T-helper 9 cell (primary cell): ENCODE measurements around the gene FAM217A.

Experiments
- DNase-seq: peaks from one replicate; pipeline ENCODE4 v3.0.0-alpha.2; 2020

FAM217A gene

DNA sequence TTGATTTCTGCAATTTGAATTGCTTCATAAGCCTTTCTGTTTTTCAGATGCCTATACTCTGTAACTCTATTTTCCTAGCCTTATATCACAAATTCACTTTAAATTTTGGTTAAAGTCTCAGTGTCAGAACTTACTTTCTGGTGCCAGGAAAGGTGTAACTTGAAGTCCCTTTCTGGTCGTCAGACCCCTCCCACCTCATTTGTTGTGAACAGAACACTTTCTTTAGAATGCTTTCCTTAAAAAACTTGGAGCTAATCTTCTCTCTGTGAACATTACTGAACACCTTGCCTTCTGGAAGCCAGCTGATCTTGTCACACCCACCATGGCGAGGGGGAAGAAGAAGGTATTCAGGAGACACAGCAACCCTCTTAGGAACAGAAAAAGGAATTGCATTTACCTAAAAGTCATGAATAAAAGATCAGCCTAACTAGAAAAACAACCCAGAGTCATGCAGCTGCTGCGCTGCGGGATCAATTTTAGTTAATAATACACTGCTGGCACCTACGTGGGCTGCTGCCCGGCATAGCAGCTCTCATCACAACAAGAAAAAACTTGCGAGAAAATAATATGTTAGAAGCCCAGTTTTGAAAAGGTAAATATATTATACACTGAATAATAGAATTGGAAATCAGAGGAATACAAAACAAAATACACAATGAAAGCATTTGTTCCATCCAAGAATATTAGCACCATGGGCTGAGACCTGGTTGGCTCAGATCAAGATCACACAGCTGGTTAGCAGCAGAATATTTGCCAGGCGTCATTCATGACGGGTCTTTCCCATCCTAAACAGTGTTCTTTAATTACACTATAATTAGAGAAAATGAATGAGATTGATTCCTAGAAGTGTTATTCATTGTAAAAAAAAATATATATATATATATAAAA is 5.8 kb upstream of the FAM217A start:
- no peak for DNase-seq

- no peak for DNase-seq
These were observed 4.3 kb downstream of the FAM217A start for GRCh38 chr6:4074478-4075235.

- DNase-seq: no peak
These were observed 7.6 kb downstream of the FAM217A start for GRCh38 chr6:4071330-4071729.

DNA sequence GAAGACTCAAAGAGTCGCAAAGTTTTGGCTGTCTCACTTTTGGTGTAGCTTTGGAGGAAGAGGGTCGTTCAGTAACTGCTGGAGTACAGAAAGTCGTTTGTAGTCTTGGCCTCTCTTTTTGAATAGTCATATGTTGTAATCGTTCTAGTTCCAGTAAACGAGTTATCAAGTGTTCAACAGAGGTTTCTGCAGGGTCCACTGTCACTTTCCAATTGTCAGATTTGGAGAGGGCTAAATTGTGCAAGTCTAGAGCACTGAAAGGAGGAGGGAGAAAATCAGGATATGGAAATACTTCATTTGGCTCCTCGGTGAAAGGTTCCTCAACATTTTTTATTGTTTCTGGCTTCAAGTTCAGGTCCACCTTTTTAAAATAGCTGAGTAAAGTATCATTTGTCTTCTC is 9.7 kb downstream of the FAM217A start:
- DNase-seq: no peak

GRCh38 chr6:4067673-4068072 is 11.3 kb downstream of the FAM217A start:
- no peak for DNase-seq

- DNase-seq: no peak
These were observed 12.7 kb downstream of the FAM217A start for GRCh38 chr6:4066029-4066755.

GRCh38 chr6:4059115-4059777 is 19.7 kb downstream of the FAM217A start:
- DNase-seq: no peak

DNA sequence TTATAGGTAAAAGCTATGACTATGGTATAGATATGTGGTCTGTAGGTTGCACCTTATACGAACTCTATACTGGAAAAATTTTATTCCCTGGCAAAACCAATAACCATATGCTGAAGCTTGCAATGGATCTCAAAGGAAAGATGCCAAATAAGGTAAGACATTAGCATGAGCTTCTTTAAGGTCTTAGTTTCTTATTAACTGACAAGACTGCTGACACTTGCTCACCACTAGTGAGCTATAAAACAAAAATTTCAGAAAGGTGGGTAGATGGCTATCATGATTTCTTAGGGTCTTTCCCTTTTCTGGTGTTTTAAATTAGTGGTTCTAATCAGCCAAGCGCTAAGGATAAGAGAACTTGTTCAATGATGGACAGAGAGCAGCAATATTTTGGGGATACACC is 21.9 kb downstream of the FAM217A start:
- DNase-seq: no peak

- DNase-seq: no peak
These were observed 23.4 kb downstream of the FAM217A start for GRCh38 chr6:4055420-4056041.

GRCh38 chr6:4049246-4049645 is 29.7 kb downstream of the FAM217A start:
- DNase-seq: no peak

DNA sequence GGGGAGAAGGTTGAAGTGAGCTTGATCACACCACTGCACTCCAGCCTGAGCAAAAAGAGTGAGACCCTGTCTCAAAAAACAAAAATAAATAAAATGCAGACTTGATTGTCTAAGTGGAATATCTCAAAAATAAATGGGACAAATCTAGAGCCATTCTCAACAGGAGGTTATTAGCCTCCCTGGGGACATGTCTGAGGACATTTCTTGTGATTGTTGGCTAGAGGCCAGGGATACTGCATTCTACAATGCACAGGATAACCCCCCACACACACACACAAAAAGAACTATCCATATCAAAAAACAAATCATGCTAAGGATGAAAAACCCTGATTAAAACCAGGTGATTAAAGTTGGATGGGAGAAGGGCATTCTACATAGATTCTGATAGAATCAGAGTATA is 37.5 kb downstream of the FAM217A start:
- no peak for DNase-seq

DNA sequence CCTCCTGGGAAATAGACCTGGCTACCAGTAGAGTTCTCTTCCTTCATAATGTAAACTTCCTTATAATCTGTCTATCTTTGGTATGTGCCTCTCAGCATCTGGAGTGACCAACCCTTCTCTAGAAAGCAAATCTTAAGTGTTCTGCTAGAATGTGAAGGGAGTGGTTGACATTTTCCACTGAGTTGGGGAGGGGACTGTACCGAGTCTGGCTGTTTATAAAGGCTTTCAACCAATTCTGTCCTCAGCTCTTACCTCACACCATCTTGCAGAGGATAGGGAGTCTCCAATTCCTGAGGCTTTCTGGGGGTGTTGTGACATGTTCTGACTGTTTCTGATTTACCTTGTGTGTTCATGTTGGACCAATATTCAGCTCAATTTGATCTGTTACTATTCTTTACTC is 39.6 kb downstream of the FAM217A start:
- no peak for DNase-seq

GRCh38 chr6:4036581-4036980 is 42.4 kb downstream of the FAM217A start:
- DNase-seq: no peak

- no peak for DNase-seq
These were observed 46.5 kb downstream of the FAM217A start for GRCh38 chr6:4032475-4032874.

DNA sequence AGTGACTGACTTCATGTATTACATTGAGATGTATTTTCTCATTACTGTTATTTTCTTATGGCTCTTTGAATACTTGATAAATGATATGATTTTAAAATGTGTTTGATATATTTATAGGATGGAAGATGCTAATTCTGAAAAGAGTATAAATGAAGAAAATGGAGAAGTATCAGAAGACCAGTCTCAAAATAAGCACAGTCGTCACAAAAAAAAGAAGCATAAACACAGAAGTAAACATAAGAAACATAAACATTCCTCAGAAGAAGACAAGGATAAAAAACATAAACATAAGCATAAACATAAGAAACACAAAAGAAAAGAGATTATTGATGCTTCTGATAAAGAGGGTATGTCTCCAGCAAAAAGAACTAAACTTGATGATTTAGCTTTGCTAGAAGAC is 47.5 kb downstream of the FAM217A start:
- DNase-seq: no peak

DNA sequence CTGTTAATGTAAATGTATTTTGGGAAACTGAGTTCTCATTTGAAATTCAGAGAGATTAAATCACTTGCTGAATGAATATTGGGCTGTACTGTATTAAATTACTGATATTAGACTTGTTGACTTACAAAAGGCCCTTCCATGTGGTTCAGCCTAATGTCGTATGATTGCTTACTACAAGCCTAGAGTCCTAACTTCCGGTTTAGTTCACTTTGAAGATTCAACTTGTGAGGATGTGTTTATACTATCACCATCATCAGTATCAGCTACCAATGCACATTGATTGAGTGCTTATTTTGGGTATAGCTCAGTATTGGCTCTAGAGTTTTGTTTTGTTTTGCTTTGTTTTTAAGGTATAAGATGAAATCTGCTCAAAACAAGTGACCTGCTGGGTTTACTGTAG is 48.3 kb downstream of the FAM217A start:
- no peak for DNase-seq

DNA sequence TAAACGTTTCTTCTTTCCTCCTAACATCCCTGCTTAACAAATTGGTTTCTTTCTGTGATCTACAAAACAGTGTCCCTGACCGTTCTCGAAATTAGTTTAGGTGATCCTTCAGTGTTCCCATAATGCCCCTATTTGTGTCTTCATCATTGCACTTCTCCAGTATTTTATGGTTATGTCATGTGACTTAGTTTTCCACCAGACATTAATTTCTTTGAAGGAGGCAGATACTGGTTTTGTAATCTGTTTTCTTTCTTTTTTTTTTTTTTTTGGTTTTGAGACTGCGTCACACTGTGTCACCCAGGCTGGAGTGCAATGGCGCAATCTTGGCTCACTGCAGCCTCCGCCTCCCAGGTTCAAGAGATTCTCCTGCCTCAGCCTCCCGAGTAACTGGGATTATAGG is 49.2 kb downstream of the FAM217A start:
- DNase-seq: no peak

DNA sequence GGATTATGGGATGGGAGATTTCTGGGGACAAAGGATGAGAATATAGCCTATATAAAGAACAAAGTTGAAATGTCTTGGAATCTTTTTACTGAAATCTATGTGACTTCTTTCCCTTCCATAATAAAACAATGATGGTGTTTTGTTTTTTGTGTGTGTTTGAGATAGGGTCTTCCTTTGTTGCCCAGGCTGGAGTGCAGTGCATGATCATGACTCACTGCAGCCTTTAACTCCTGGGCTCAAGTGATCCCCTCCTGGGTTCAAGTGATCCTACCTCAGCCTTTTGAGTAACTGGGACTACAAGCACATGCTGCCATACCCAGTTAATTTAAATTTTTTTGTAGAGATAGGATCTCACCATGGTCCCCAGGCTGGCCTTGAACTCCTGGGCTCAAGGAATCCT is 50.9 kb downstream of the FAM217A start:
- DNase-seq: no peak

- DNase-seq: no peak
These were observed 53.3 kb downstream of the FAM217A start for GRCh38 chr6:4025681-4026080.

DNA sequence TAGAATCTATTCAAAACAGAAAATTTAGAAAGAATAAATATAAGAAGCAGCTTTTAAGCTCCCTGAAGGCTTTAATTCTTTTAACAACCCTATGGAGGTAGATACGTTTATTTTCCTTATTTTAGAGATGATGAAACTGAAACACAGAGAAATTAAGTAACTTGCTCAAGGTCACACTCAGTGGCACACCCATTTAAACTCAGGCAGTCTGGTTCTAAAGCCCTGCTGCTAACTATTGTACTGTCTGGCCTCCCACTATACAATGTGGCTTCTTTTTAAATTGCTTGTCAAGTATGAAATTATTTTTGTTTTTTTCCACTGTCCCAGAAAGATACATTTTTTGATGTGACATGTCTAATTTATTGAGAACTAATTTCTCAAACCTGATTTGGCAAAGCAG is 55.7 kb downstream of the FAM217A start:
- no peak for DNase-seq

DNA sequence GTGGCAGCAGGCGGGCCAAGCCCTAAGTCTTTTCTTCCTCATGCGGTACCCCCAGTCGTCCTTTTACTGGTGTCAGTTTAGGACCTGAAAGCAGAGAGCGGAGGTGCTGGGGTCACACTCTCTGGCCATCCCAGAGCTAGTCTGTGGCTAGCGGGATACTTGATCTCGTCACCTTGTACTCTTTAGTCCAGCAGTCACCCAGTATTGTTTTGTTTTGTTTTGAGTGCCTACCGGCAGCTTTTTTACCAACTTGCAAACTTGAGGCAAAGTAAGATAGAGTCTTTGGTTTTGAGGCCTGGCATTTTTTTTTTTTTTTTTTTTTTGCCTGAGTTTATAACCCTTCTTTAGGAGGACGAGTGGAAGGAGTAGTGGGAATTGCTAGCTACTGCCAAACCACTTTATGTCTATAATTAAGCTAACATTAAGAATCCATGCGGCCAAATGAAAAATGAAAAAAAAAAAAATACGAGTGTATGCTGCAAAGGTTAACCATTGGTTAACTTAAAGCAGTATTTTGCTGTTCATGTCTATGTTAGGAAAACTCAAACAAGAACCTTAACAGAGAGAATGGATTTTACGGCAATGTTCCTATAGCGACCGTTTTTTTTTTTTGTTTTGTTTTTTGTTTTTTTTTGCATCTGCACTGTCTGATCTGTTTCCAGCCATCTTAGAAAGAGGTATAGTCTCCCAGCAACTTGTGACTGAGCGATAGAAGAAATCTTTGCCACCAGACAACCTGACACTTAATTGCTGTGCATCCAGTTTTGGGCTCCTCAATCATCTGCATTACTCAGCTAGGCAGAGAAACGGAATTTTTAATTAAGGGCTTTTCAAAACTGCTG is 56.9 kb downstream of the FAM217A start:
- DNase-seq: no peak
